HepG2 (cell line): ENCODE data around the gene MTSS2. TPM values are rescaled to one million over a fixed set of nuclear protein-coding genes. Genes with fewer than 3 reads are reported as not detected.
A peak's percentile ranks its signal among the peaks of the same experiment; 100 is the strongest.

Experiments
- MTF1 ChIP-seq: sonication (generic); formaldehyde crosslinking; IDR thresholded peaks from 2 replicates; pipeline ENCODE4 v1.5.0; 2020; ENCODE audit warnings: missing genetic modification reagents
- PAXIP1 ChIP-seq: sonication (generic); formaldehyde crosslinking; conservative IDR thresholded peaks from 2 replicates; pipeline ENCODE4 v1.4.0; 2020; ENCODE audit warnings: mild to moderate bottlenecking, missing genetic modification reagents, moderate library complexity
- TEF ChIP-seq: sonication (generic); formaldehyde crosslinking; IDR thresholded peaks from 2 replicates; pipeline ENCODE4 v1.5.0; 2020; ENCODE audit warnings: missing genetic modification reagents
- TRIM22 ChIP-seq: fragments of 450-650 bp; IDR thresholded peaks from 2 replicates; pipeline ENCODE4 v1.6.1; 2017
- ZBED4 ChIP-seq: sonication (generic); formaldehyde crosslinking; IDR thresholded peaks from 2 replicates; pipeline ENCODE4 v1.4.0; 2020; ENCODE audit warnings: missing genetic modification reagents, borderline replicate concordance
- ZBTB1 ChIP-seq: sonication (generic); formaldehyde crosslinking; IDR thresholded peaks from 2 replicates; pipeline ENCODE4 v1.4.0; 2020; ENCODE audit warnings: missing genetic modification reagents, borderline replicate concordance
- ZNF251 ChIP-seq: sonication (generic); formaldehyde crosslinking; IDR thresholded peaks from 2 replicates; pipeline ENCODE4 v1.9.0; 2021; ENCODE audit warnings: mild to moderate bottlenecking, missing genetic modification reagents
- ZNF263 ChIP-seq: sonication (generic); formaldehyde crosslinking; IDR thresholded peaks from 2 replicates; pipeline ENCODE4 v1.4.0; 2020; ENCODE audit warnings: missing genetic modification reagents
- ZNF382 ChIP-seq: sonication (generic); formaldehyde crosslinking; IDR thresholded peaks from 2 replicates; pipeline ENCODE4 v1.5.0; 2020; ENCODE audit warnings: missing genetic modification reagents, mild to moderate bottlenecking, borderline replicate concordance
- ZNF556 ChIP-seq: sonication (generic); formaldehyde crosslinking; IDR thresholded peaks from 2 replicates; pipeline ENCODE4 v1.4.0; 2020; ENCODE audit warnings: mild to moderate bottlenecking, missing genetic modification reagents, borderline replicate concordance
- ZNF75D ChIP-seq: sonication (generic); formaldehyde crosslinking; IDR thresholded peaks from 2 replicates; pipeline ENCODE4 v1.8.1; 2023; ENCODE audit warnings: missing genetic modification reagents, mild to moderate bottlenecking, borderline replicate concordance
- polyA plus RNA-seq, 8 experiments: library from polyadenylated mRNA; depleted of rRNA in 3 of 8; stranded (reverse) in 7 of 8; unstranded in 1 of 8; fragments of >200 nt; fragmentation: Illumina TruSeq in 4 of 8; extraction: Trizol in 4 of 8; gene quantifications; 2 replicates each; pipeline versions ENCODE4 v1.2.1 to v1.2.3, GENCODE V29; 2011 to 2016; ENCODE audit warnings: low read depth in 4 of 8, missing spikeins in 1 of 8, mixed read lengths in 1 of 8; ENCODE audit not compliant: insufficient read depth in 1 of 8
- total RNA-seq, 5 experiments: library from RNA; depleted of rRNA; stranded (reverse); fragments of >200 nt; fragmentation: Illumina TruSeq; extraction: Trizol; gene quantifications; 2 replicates each; pipeline ENCODE4 v1.2.3, GENCODE V29; 2016; ENCODE audit warnings: low read depth in 1 of 5
- TF ChIP-seq, protein P1 (sequence below): sonication (generic); formaldehyde crosslinking; IDR thresholded peaks from 2 replicates; pipeline ENCODE4 v1.4.0; 2020; ENCODE audit warnings: missing genetic modification reagents, borderline replicate concordance
- TF ChIP-seq, protein P2 (sequence below), 2 experiments: sonication (generic) in 1 of 2; formaldehyde crosslinking in 1 of 2; IDR thresholded peaks; 2 replicates each; pipeline versions ENCODE4 v1.5.1 to v1.6.1; 2011 to 2020; ENCODE audit warnings: borderline replicate concordance in 1 of 2, low read depth in 1 of 2, low read length in 1 of 2, mild to moderate bottlenecking in 1 of 2, missing genetic modification reagents in 1 of 2, moderate library complexity in 1 of 2

The MTSS2 gene
- total and polyA plus RNA-seq, 2 of the 13 experiments (the other 11 are each of a cell fraction or from before 2014, with no cell fraction given) = 132 to 242 TPM

GRCh38 chr16:70691223-70692129 is 5.6 kb upstream of the MTSS2 start (continued):
- TF ChIP-seq, protein P1, sequence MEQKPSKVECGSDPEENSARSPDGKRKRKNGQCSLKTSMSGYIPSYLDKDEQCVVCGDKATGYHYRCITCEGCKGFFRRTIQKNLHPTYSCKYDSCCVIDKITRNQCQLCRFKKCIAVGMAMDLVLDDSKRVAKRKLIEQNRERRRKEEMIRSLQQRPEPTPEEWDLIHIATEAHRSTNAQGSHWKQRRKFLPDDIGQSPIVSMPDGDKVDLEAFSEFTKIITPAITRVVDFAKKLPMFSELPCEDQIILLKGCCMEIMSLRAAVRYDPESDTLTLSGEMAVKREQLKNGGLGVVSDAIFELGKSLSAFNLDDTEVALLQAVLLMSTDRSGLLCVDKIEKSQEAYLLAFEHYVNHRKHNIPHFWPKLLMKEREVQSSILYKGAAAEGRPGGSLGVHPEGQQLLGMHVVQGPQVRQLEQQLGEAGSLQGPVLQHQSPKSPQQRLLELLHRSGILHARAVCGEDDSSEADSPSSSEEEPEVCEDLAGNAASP (CRISPR knock-in tag) = no peak
- TF ChIP-seq TRIM22 (no peak), PAXIP1 (CRISPR knock-in tag) (peak; percentile 33; the same call in 1 of the 2 replicates), MTF1 (CRISPR knock-in tag) (no peak), ZNF382 (CRISPR knock-in tag) (no peak), ZNF556 (no peak), ZNF263 (peak; percentile 84), ZNF251 (no peak), ZBTB1 (CRISPR knock-in tag) (no peak), ZNF75D (CRISPR knock-in tag) (peak; percentile 57; the same call in 1 of the 2 replicates), ZBED4 (no peak), TEF (no peak)
- TF ChIP-seq, protein P2, sequence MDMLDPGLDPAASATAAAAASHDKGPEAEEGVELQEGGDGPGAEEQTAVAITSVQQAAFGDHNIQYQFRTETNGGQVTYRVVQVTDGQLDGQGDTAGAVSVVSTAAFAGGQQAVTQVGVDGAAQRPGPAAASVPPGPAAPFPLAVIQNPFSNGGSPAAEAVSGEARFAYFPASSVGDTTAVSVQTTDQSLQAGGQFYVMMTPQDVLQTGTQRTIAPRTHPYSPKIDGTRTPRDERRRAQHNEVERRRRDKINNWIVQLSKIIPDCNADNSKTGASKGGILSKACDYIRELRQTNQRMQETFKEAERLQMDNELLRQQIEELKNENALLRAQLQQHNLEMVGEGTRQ (IDR thresholded peaks at IDR 0.05; ENCODE audit: low read depth, low read length) = no peak
- TF ChIP-seq, protein P2 (CRISPR knock-in tag; IDR thresholded peaks at IDR 0.05; ENCODE audit: borderline replicate concordance) = no peak
